Smooth muscle cell (in vitro differentiated cells): ENCODE measurements around the gene BRD1. TPM values are rescaled to one million over a fixed set of nuclear protein-coding genes. Genes with fewer than 3 reads are reported as not detected.

Source experiments
- DNase-seq: peaks from one replicate; lab custom pipeline; 2025; ENCODE audit not compliant: unreplicated experiment; lab: John Stamatoyannopoulos, UW
- H2AFZ ChIP-seq: fragments of 200-600 bp; sonication (generic); 2 replicates; pipeline ENCODE4 v1.6.0; 2016; ENCODE audit warnings: antibody characterized with exemption, low read depth, mild to moderate bottlenecking
- H3F3A ChIP-seq: fragments of 200-600 bp; sonication (generic); 2 replicates; pipeline ENCODE4 v1.6.0; 2017; ENCODE audit warnings: antibody characterized with exemption, low read depth
- H3K27ac ChIP-seq: fragments of 200-600 bp; sonication (generic); 2 replicates; pipeline ENCODE4 v1.5.1; 2016; ENCODE audit warnings: low read depth, mild to moderate bottlenecking
- H3K27me3 ChIP-seq: fragments of 200-600 bp; sonication (generic); 2 replicates; pipeline ENCODE4 v1.6.1; 2016; ENCODE audit warnings: low read depth, mild to moderate bottlenecking
- H3K36me3 ChIP-seq: fragments of 200-600 bp; sonication (generic); 2 replicates; pipeline ENCODE4 v1.5.1; 2016; ENCODE audit warnings: low read depth
- H3K4me1 ChIP-seq: fragments of 200-600 bp; sonication (generic); 2 replicates; pipeline ENCODE4 v1.5.1; 2016; ENCODE audit warnings: low read depth
- H3K4me2 ChIP-seq: fragments of 200-600 bp; sonication (generic); 2 replicates; pipeline ENCODE4 v1.6.0; 2016; ENCODE audit warnings: mild to moderate bottlenecking
- H3K4me3 ChIP-seq: fragments of 200-600 bp; sonication (generic); 2 replicates; pipeline ENCODE4 v1.5.1; 2016; ENCODE audit warnings: mild to moderate bottlenecking
- H3K79me2 ChIP-seq: fragments of 200-600 bp; sonication (generic); 2 replicates; pipeline ENCODE4 v1.6.0; 2016; ENCODE audit warnings: low read depth, mild to moderate bottlenecking
- H3K9ac ChIP-seq: fragments of 200-600 bp; sonication (generic); 2 replicates; pipeline ENCODE4 v1.6.0; 2016; ENCODE audit warnings: low read depth
- H3K9me3 ChIP-seq: fragments of 200-600 bp; sonication (generic); replicated peaks from 2 replicates; pipeline ENCODE4 v1.5.1; 2016; ENCODE audit warnings: low read depth
- H4K20me1 ChIP-seq: fragments of 200-600 bp; sonication (generic); 2 replicates; pipeline ENCODE4 v1.6.0; 2016; ENCODE audit warnings: low read depth
- CTCF ChIP-seq: fragments of 200-600 bp; sonication (generic); IDR thresholded peaks from 2 replicates; pipeline ENCODE4 v1.5.1; 2017; ENCODE audit warnings: borderline replicate concordance, mild to moderate bottlenecking, antibody characterized with exemption; ENCODE audit not compliant: insufficient read depth, poor library complexity, severe bottlenecking
- WGBS: methylation state at CpG from one replicate; pipeline ENCODE4 v1.1.7; 2016; ENCODE audit warnings: low lambda C conversion rate; 5-methylcytosine and 5-hydroxymethylcytosine counted together
- polyA plus RNA-seq: library from polyadenylated mRNA; unstranded; fragments of >200 nt; fragmentation: Nextera tagmentation; extraction: Ambion mirVana; gene quantifications from 2 replicates; pipeline ENCODE4 v1.2.1, GENCODE V29; 2016
- total RNA-seq: library from RNA; depleted of rRNA; stranded (reverse); fragments of >200 nt; gene quantifications from 2 replicates; pipeline ENCODE4 v1.2.3, GENCODE V29; 2014

BRD1 gene
- total and polyA plus RNA-seq, 2 experiments from 2014 or later = 15.0 to 20.5 TPM

- peaks cover 3% of the 10 kb centered on the region for H3K36me3 ChIP-seq
- no peak for DNase-seq
- no peak overlapping the region for H3K4me2 ChIP-seq
- no peak overlapping the region for H3K27ac ChIP-seq
- H3K4me3 ChIP-seq = no peak overlapping the region
- no peak for TF ChIP-seq CTCF
- H3K9ac ChIP-seq = no peak overlapping the region
- H3K9me3 ChIP-seq = no peaks in the 10 kb centered on the region
- no peak overlapping the region for H2AFZ ChIP-seq
- no peaks in the 10 kb centered on the region for H3K27me3 ChIP-seq
- no peaks in the 10 kb centered on the region for H3K4me1 ChIP-seq
- peaks cover 45% of the 10 kb centered on the region for H4K20me1 ChIP-seq
- WGBS = 82% methylated on average over 27 of the region's 64 CpGs
- peaks cover 4% of the 10 kb centered on the region for H3F3A ChIP-seq
- H3K79me2 ChIP-seq = no peaks in the 10 kb centered on the region
Measured at GRCh38 chr22:49771266-49772065, 56.2 kb downstream of the BRD1 start.

GRCh38 chr22:49770547-49771265 lies 57.0 kb downstream of the BRD1 start:
- Histone ChIP-seq H3K27me3 (no peaks in the 10 kb centered on the region), H3K4me2 (no peak overlapping the region), H3K9me3 (no peaks in the 10 kb centered on the region), H3K79me2 (no peaks in the 10 kb centered on the region), H4K20me1 (peaks cover 38% of the 10 kb centered on the region), H3F3A (peaks cover 4% of the 10 kb centered on the region), H2AFZ (no peak overlapping the region), H3K4me3 (no peak overlapping the region), H3K27ac (no peak overlapping the region), H3K36me3 (peaks cover 3% of the 10 kb centered on the region), H3K4me1 (no peaks in the 10 kb centered on the region), H3K9ac (no peak overlapping the region)
- TF ChIP-seq CTCF = no peak
- WGBS = 93% methylated on average over 29 of the region's 29 CpGs
- DNase-seq = no peak

GRCh38 chr22:49769691-49770546 lies 57.8 kb downstream of the BRD1 start:
- Histone ChIP-seq H3K4me3 (no peak overlapping the region), H3K36me3 (peaks cover 3% of the 10 kb centered on the region), H3F3A (peaks cover 4% of the 10 kb centered on the region), H3K79me2 (no peaks in the 10 kb centered on the region), H3K9me3 (no peaks in the 10 kb centered on the region), H3K9ac (no peak overlapping the region), H3K27ac (no peak overlapping the region), H4K20me1 (peaks cover 31% of the 10 kb centered on the region), H3K4me1 (no peaks in the 10 kb centered on the region), H3K27me3 (no peaks in the 10 kb centered on the region), H2AFZ (no peak overlapping the region), H3K4me2 (no peak overlapping the region)
- TF ChIP-seq CTCF = no peak
- 93% methylated on average over 21 of the region's 22 CpGs for WGBS
- no peak for DNase-seq
